T47D (cell line): ENCODE results near the gene MAGEA12.
"Not testable (repeated sequence)": the region's sequence is repeated elsewhere in the genome, so short reads cannot be mapped to it uniquely, and the experiment has no call there.

Source experiments
- DNase-seq, 2 experiments: peaks; one replicate each; pipeline versions ENCODE4 v3.0.0 to v3.0.0-alpha.2; 2011 to 2012; ENCODE audit warnings: low read depth in 1 of 2, low spot score in 1 of 2
- JUND ChIP-seq: IDR thresholded peaks from 2 replicates; pipeline ENCODE4 v1.6.1; 2012; ENCODE audit warnings: low read depth
- in situ Hi-C: cut with HindIII; loops from 2 replicates; pipeline ENCODE4 v1.10.0; 2016; ENCODE audit warnings: low sequenced_read_pairs, low pct_unique_long_range_greater_than_20kb

MAGEA12 gene

GRCh38 chrX:152735860-152736511 is 2.4 kb downstream of the MAGEA12 start:
- no peak for TF ChIP-seq JUND
- in situ Hi-C loops = no loop called here
- no peak for DNase-seq

DNA sequence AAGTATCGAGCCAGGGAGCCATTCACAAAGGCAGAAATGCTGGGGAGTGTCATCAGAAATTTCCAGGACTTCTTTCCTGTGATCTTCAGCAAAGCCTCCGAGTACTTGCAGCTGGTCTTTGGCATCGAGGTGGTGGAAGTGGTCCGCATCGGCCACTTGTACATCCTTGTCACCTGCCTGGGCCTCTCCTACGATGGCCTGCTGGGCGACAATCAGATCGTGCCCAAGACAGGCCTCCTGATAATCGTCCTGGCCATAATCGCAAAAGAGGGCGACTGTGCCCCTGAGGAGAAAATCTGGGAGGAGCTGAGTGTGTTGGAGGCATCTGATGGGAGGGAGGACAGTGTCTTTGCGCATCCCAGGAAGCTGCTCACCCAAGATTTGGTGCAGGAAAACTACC is 3.0 kb downstream of the MAGEA12 start:
- in situ Hi-C loops = not testable (repeated sequence)

GRCh38 chrX:152738560-152738959 is 5.0 kb downstream of the MAGEA12 start:
- no peak for DNase-seq
- no peak for TF ChIP-seq JUND
- in situ Hi-C loops = no loop called here

More for the DNA sequence above, 3.0 kb downstream of the MAGEA12 start:
- DNase-seq = not testable (repeated sequence)

- DNase-seq, in situ Hi-C loops: not testable (repeated sequence)
Observed at GRCh38 chrX:152753686-152754650, 20.4 kb downstream of the MAGEA12 start, which contains the start of gene MAGEA2. TSS of gene MAGEA2 (minus strand) at chrX:152753842. CDS start at chrX:152751363, 2,479 bp downstream.

DNA sequence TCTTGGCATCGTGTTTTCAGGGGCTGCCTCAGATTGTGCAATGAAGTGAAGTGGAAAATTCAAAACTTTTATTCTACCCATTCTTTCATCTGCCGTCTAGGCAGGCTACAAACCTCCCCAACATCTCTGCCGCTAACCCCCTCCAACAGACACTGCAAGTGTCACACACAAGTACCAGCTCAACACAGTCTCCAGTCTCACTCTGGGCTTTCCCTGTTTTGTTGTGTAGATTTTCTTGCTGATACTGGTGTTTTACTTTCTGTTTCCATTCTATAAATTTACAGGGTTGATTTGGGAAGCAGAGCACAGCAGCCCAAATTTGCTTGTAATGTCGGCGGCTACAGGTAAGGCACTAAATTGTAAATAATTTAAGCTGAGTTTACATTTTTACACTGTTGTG is 21.3 kb downstream of the MAGEA12 start:
- in situ Hi-C loops, DNase-seq: not testable (repeated sequence)

- in situ Hi-C loops, DNase-seq: not testable (repeated sequence)
Observed at GRCh38 chrX:152758918-152759317, 25.4 kb downstream of the MAGEA12 start, which contains the start of gene CSAG3. TSS of gene CSAG3 (plus strand) at chrX:152759218.

GRCh38 chrX:152759544-152759943 is 26.0 kb downstream of the MAGEA12 start:
- in situ Hi-C loops, DNase-seq: not testable (repeated sequence)

- DNase-seq, in situ Hi-C loops: not testable (repeated sequence)
Observed at GRCh38 chrX:152761582-152761981, 28.0 kb downstream of the MAGEA12 start.

DNA sequence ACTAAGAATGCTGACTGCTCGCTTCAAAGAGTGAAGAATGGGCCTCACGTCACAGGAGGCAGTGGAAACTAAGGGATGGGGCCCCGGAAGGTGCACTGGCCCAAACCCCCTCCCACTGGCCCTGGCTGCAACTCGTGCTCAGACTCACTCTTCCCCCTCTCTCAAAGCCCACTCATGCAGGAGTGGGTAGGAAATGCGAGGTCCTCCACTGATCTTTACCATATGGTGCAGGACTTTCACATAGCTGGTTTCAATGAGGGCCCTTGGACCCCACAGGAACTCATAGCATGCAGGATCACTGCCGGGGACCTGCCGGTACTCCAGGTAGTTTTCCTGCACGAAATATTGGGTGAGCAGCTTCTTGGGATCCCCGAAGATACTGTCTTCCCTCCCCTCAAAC is 33.0 kb downstream of the MAGEA12 start:
- DNase-seq, in situ Hi-C loops: not testable (repeated sequence)

DNA sequence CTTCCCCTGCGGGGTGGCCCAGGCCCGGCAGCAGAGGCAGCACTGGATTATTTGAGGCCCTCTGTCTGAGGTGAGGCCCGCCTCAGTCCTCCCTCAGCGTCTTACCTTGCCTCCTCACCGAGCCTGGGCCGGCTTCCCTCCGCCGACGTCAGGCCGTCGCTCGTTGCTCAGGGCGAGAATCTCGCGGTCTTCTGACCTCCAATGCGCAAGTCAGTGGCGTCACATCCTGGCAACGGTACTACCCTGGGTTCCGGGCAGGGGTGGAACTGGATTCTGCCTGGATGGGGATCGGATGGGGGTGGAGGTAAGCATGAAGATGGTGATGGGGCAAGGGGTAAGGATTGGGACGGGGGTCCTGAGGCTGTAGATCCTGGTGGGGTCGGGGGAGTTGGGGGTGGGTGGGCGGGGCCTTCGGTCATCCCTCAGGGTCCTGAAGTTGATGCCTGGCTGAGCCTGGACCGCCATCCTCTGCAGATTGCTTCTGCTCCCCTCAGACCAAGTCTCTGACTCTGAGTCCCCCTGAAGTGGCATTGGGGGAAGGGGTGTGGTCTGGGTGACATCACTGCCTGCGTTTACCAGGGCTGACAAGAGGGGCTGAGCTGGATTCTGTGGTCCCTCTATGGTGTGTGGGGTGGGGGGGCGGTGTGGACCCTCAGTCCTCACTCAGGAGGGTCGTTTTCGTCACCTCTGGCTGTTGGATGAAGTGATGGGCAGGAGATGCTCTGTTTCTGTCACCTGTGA is 36.2 kb downstream of the MAGEA12 start, which contains the start of gene MAGEA6:
Gene MAGEA6 (minus strand): TSS at position 141 of the 741 bp plus-strand sequence. CDS start 2,039 bp downstream, outside the sequence.
- in situ Hi-C loops, DNase-seq: not testable (repeated sequence)

GRCh38 chrX:152787062-152787461 is 53.5 kb downstream of the MAGEA12 start:
- in situ Hi-C loops, DNase-seq: not testable (repeated sequence)
